ENCODE data around the gene USF2.

DNA sequence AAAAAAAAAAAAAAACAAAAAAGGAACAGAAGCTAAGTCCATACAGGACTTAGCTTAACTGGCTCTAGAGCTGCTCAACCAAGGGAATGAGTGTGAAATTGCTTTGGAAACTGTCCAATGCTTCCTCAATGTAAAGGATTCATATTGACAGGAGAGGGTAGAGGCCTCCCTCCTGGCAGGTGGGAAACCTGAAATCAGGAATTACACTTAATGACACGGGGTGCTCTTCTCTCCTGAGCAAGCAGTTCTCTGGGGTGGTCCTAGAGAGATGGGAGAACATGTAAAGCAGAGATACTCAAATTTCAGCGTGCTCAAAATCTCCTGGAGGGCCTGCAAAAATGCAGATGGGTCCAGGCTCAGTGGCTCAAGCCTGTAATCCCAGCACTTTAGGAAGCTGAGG is 19.6 kb downstream of the USF2 start:
- TF ChIP-seq, protein P1, sequence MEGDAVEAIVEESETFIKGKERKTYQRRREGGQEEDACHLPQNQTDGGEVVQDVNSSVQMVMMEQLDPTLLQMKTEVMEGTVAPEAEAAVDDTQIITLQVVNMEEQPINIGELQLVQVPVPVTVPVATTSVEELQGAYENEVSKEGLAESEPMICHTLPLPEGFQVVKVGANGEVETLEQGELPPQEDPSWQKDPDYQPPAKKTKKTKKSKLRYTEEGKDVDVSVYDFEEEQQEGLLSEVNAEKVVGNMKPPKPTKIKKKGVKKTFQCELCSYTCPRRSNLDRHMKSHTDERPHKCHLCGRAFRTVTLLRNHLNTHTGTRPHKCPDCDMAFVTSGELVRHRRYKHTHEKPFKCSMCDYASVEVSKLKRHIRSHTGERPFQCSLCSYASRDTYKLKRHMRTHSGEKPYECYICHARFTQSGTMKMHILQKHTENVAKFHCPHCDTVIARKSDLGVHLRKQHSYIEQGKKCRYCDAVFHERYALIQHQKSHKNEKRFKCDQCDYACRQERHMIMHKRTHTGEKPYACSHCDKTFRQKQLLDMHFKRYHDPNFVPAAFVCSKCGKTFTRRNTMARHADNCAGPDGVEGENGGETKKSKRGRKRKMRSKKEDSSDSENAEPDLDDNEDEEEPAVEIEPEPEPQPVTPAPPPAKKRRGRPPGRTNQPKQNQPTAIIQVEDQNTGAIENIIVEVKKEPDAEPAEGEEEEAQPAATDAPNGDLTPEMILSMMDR (IDR thresholded peaks at IDR 0.05): no peak
- no peak for TF ChIP-seq POLR2AphosphoS5 (IDR thresholded peaks at IDR 0.05; ENCODE audit: low read depth, low read length)
- no peak for TF ChIP-seq SIN3A (IDR thresholded peaks at IDR 0.05; ENCODE audit: borderline replicate concordance, insufficient read depth, low read depth, low read length)

Measured in Panc1 (cell line).